SJSA1 (cell line): ENCODE results near the gene FAM78A. TPM values are rescaled to one million over a fixed set of nuclear protein-coding genes. Genes with fewer than 3 reads are reported as not detected.

Experiments used
- DNase-seq, 2 experiments: peaks; one replicate each; pipeline ENCODE4 v3.0.0-alpha.2; 2015 to 2020; ENCODE audit warnings: low spot score in 2 of 2, low read depth in 1 of 2
- H3K27ac ChIP-seq: fragments of 250-450 bp; sonication (Bioruptor Pico); 2 replicates; pipeline ENCODE4 v1.5.1; 2020; ENCODE audit warnings: mild to moderate bottlenecking, moderate library complexity
- H3K27me3 ChIP-seq: fragments of 250-450 bp; sonication (Bioruptor Pico); replicated peaks from 2 replicates; pipeline ENCODE4 v1.5.1; 2020; ENCODE audit warnings: mild to moderate bottlenecking, moderate library complexity
- H3K36me3 ChIP-seq: fragments of 250-450 bp; sonication (Bioruptor Pico); 2 replicates; pipeline ENCODE4 v1.5.1; 2020; ENCODE audit warnings: mild to moderate bottlenecking
- H3K4me1 ChIP-seq: fragments of 250-450 bp; sonication (Bioruptor Pico); replicated peaks from 2 replicates; pipeline ENCODE4 v1.6.1; 2021; ENCODE audit warnings: mild to moderate bottlenecking
- H3K4me3 ChIP-seq: fragments of 250-450 bp; sonication (Bioruptor Pico); 2 replicates; pipeline ENCODE4 v1.5.1; 2020; ENCODE audit warnings: mild to moderate bottlenecking
- H3K9me3 ChIP-seq: fragments of 250-450 bp; sonication (Bioruptor Pico); replicated peaks from 2 replicates; pipeline ENCODE4 v1.5.1; 2020; ENCODE audit warnings: mild to moderate bottlenecking
- total RNA-seq: library from RNA; depleted of rRNA; stranded (reverse); fragments of >200 nt; shearing (Covaris generic); gene quantifications from 2 replicates; pipeline ENCODE4 v1.2.3, GENCODE V29; 2014

FAM78A gene
- total RNA-seq, 1 experiment from 2014 or later = 0.03 TPM

- no peak overlapping the region for H3K27ac ChIP-seq
- DNase-seq = no peak
- no peaks in the 10 kb centered on the region for H3K36me3 ChIP-seq
- no peaks in the 10 kb centered on the region for H3K27me3 ChIP-seq
- no peak overlapping the region for H3K4me3 ChIP-seq
- H3K9me3 ChIP-seq = no peaks in the 10 kb centered on the region
- no peaks in the 10 kb centered on the region for H3K4me1 ChIP-seq
Observed at GRCh38 chr9:131308452-131308851, 32.1 kb upstream of the FAM78A start.

DNA sequence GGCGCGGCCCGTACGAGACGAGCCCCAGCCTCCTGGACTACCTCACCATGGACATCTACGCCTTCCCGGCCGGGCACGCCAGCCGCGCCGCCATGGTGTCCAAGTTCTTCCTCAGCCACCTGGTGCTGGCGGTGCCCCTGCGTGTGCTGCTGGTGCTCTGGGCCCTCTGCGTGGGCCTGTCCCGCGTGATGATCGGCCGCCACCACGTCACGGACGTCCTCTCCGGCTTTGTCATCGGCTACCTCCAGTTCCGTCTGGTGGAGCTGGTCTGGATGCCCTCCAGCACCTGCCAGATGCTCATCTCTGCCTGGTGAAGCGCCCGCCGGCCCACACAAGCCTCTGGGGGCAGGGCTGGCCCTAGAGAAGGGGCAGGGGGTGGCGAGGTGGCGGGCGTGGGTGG, 31.7 kb upstream of the FAM78A start:
- no peaks in the 10 kb centered on the region for H3K4me1 ChIP-seq
- no peaks in the 10 kb centered on the region for H3K36me3 ChIP-seq
- H3K27me3 ChIP-seq = no peaks in the 10 kb centered on the region
- no peak for DNase-seq
- no peaks in the 10 kb centered on the region for H3K9me3 ChIP-seq
- no peak overlapping the region for H3K4me3 ChIP-seq
- no peak overlapping the region for H3K27ac ChIP-seq

DNA sequence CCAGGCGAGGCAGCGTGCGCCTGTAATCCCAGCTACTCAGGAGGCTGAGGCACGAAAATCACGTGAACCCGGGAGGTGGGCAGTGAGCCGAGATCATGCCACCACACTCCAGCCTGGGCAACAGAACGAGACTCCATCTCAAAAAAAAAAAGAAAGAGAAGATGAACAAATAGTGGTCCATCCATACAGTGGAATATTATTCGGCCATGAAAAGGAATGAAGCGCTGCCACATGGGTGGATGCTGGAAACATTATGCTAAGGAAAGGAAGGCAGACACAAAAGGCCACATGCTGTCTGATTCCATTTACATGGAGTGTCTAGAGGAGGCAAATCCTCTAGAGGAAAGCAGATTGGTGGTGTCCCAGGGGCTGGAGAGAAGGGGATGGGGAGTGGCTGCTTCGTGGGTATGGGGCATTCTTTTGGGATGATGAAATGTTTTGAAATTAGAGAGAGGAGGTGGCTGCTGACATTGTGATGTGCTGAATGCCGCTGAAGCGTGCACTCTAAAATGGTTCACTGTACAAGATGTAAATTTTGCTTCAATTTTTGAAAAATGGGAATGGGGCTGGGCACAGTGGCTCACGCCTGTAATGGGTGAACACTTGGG, 30.2 kb upstream of the FAM78A start:
- H3K4me1 ChIP-seq = no peaks in the 10 kb centered on the region
- H3K27ac ChIP-seq = no peak overlapping the region
- H3K9me3 ChIP-seq = no peaks in the 10 kb centered on the region
- H3K36me3 ChIP-seq = no peaks in the 10 kb centered on the region
- H3K4me3 ChIP-seq = no peak overlapping the region
- no peaks in the 10 kb centered on the region for H3K27me3 ChIP-seq
- no peak for DNase-seq

DNA sequence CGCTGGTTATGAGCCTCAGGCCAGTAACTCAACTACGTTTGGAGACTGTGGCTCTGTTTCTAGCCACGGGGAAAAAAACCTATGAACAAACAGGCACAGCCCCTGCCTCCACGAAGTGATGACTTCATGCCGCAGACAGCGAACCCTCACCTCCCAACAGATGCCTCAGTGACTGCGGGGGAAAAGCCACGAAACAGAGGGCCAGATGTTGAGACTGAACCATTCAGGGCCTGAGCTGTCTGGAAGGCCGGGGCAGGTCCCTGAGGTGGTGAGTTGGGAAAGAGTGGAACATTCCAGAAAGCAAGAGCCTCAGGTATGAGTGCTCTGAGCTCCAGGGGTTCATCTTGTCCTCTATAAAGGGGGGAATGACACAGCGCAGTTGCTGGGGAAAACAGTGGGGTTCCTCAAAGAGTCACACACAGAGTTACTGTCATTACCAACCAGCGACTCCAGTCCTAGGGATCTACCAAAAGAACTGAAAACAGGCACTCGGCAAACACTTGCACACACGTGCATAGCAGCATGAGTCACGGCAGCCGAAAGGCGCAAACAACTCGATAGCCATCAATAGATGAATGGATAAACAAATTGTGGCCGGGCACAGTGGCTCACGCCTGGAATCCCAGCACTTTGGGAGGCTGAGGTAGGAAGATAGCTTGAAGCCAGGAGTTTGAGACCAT, 28.5 kb upstream of the FAM78A start:
- H3K27ac ChIP-seq = no peak overlapping the region
- no peak overlapping the region for H3K4me3 ChIP-seq
- H3K36me3 ChIP-seq = no peaks in the 10 kb centered on the region
- no peaks in the 10 kb centered on the region for H3K9me3 ChIP-seq
- DNase-seq = no peak
- no peaks in the 10 kb centered on the region for H3K4me1 ChIP-seq
- H3K27me3 ChIP-seq = no peaks in the 10 kb centered on the region

DNA sequence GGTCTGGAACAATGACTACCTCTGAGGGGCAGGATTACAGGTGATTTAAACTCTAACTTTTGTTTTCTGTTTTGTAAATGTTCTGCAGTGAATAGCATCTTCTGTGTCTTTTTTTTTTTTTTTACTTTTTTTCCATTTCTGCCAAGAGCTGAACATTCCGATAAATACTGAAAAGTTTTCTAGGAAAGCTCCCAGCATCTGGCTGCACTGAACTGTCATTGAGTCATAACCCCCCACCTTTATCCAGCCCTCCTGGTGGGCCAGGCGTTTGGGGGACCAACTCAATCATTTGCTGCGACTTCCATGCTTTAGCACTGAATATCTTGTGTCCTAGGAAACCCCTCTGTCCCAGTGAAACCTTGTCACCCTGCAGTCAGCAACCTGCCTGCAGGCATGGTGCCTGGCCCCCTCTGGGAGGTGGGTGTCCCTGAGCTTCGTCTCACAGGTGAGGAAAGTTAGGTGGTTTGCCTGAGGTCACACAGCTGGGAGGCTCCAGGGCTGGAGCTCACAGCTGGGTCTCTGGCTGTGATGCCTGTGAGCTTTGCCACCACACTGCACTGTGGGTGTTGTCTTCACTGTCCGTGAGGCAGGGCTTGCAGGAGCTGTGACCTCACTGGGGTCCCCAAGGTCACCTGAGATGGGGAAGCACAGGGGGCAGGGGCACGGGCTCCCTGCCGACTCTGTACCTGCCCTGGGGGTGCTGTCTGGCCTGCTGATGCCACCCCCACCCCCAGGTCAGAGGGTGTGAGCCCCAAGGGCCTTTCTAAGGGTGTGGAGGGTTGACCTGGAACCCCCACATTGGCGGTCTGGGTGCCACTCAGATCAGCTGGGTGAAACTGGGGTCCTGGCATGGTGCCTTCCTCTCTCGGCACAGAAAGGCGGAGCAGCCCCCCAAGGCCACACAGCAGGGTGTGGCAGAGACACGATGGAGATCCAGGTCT, 27.3 kb upstream of the FAM78A start:
- no peak overlapping the region for H3K27ac ChIP-seq
- H3K4me1 ChIP-seq = no peaks in the 10 kb centered on the region
- H3K4me3 ChIP-seq = no peak overlapping the region
- H3K27me3 ChIP-seq = no peaks in the 10 kb centered on the region
- no peak for DNase-seq
- no peaks in the 10 kb centered on the region for H3K36me3 ChIP-seq
- H3K9me3 ChIP-seq = no peaks in the 10 kb centered on the region

GRCh38 chr9:131302244-131303075, 26.1 kb upstream of the FAM78A start:
- H3K27ac ChIP-seq = no peak overlapping the region
- no peaks in the 10 kb centered on the region for H3K36me3 ChIP-seq
- no peaks in the 10 kb centered on the region for H3K9me3 ChIP-seq
- no peaks in the 10 kb centered on the region for H3K27me3 ChIP-seq
- no peak overlapping the region for H3K4me3 ChIP-seq
- DNase-seq = no peak
- H3K4me1 ChIP-seq = no peaks in the 10 kb centered on the region

DNA sequence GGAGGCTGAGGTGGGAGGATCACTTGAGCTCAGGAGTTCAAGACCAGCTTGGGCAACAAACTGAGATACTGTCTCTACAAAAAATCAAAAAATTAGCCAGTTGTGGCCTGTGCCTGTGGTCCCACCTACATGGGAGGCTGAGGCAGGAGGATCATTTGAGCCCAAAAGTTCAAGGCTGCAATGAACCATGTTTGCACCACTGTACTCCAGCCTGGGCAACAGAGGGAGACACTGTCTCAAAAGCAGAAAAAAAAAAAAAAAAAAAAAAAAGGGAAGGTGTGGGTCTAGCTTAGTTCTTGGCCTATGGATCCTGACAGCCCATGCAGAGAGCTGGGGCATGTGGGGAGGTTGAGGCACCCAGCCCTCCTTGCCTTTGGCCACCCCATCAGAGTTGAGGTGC, 24.1 kb upstream of the FAM78A start:
- no peak overlapping the region for H3K27ac ChIP-seq
- H3K4me1 ChIP-seq = no peaks in the 10 kb centered on the region
- no peaks in the 10 kb centered on the region for H3K36me3 ChIP-seq
- H3K9me3 ChIP-seq = no peaks in the 10 kb centered on the region
- no peak for DNase-seq
- no peaks in the 10 kb centered on the region for H3K27me3 ChIP-seq
- H3K4me3 ChIP-seq = no peak overlapping the region

- Histone ChIP-seq H3K27ac (no peak overlapping the region), H3K36me3 (no peaks in the 10 kb centered on the region), H3K4me3 (no peak overlapping the region), H3K9me3 (no peaks in the 10 kb centered on the region), H3K4me1 (no peaks in the 10 kb centered on the region), H3K27me3 (no peaks in the 10 kb centered on the region)
- no peak for DNase-seq
Observed at GRCh38 chr9:131299961-131300347, 23.6 kb upstream of the FAM78A start.

DNA sequence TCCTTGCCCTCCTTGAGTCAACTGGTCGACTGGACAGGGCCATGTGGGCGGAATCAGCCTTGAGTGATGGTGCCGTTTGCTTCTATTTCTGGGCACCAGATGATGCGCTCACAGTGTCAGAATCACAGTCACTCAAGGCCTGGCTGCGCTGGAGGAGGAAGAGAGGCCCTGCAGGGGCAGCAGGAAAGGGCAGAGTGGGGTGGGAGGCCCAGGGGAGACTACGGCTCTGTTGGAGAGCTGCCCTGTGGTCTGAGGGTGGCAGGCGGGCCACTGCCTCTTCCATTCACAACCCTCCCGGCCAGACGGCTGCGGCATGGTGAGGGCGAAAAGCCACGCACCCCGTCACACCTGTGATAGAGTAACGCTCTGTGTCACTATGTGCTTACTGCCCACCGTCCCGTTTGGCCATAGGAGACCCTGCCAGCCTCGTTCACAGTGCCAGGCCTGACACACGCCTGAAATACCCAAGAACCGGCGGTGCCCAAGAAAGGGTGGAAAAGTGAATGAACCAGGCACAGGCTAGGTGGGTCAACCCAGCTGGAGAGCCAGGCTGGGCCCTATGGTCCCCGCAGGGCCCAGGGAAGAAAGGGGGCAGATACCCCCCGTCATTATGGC, 23.1 kb upstream of the FAM78A start:
- Histone ChIP-seq H3K36me3 (no peaks in the 10 kb centered on the region), H3K4me3 (no peak overlapping the region), H3K4me1 (no peaks in the 10 kb centered on the region), H3K9me3 (no peaks in the 10 kb centered on the region), H3K27ac (no peak overlapping the region), H3K27me3 (no peaks in the 10 kb centered on the region)
- DNase-seq = no peak

DNA sequence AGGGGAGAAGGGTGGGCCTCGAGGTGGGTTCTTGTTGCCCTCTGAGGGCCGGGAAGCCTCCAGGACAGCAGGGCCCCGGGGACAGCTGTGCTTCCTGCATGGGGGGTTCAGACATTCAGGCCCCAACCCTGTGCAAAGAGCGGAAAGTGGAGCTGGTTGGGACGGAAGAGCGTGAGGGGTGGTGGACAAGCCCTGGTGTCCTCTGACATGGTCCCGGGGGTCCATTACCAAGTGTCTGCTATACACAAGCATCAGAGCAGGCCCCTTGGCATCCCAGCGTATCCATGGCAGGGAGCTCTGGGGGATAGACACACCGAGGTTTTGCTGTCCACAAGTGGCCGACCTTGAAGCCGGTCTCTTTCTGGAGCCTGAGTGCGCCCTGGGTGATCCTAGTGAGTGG, 22.5 kb upstream of the FAM78A start:
- H3K4me1 ChIP-seq = no peaks in the 10 kb centered on the region
- H3K9me3 ChIP-seq = no peaks in the 10 kb centered on the region
- H3K27me3 ChIP-seq = no peaks in the 10 kb centered on the region
- H3K4me3 ChIP-seq = no peak overlapping the region
- no peaks in the 10 kb centered on the region for H3K36me3 ChIP-seq
- no peak overlapping the region for H3K27ac ChIP-seq
- DNase-seq = no peak

DNA sequence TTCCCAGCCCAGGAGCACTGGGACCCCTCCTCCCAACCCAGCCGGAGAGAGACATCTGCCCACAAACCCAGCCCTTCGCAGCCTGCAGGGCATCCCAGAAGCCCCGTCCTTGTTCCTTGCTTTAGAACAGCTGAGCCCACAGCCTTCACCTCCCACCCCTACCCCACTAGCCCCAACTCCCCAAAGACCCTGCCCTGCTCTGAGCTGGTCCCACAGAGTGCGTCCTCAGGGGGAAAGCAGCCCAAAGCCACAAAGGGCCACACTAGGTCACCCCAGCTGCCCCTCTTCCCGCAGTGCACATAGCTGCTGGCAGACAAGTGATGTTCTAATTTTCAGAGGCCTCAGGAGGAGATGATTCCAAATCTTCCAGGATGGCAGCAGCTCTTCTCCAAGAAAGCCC, 22.0 kb upstream of the FAM78A start:
- Histone ChIP-seq H3K9me3 (no peaks in the 10 kb centered on the region), H3K36me3 (no peaks in the 10 kb centered on the region), H3K27me3 (no peaks in the 10 kb centered on the region), H3K4me3 (no peak overlapping the region), H3K27ac (no peak overlapping the region), H3K4me1 (no peaks in the 10 kb centered on the region)
- DNase-seq = no peak

DNA sequence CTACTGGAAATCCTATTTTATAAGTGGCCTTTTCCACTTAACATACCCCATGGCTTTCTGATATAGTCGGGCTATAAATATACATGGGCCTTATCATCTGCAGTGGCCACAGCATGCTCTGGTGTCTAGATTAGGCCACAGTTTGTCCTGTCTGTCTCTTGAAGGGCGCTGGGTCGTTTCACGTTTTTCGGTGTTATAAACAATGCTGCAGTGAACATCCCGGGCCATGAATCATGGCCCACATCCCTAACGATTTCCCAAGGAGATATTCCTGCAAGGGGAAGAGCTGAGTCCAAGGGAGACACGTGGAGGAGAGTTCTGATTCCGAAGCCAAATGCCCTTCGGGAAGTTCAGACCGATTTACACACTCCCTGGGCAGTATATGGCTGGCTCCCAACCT, 21.6 kb upstream of the FAM78A start:
- no peak overlapping the region for H3K4me3 ChIP-seq
- no peaks in the 10 kb centered on the region for H3K27me3 ChIP-seq
- DNase-seq = no peak
- H3K36me3 ChIP-seq = no peaks in the 10 kb centered on the region
- H3K9me3 ChIP-seq = no peaks in the 10 kb centered on the region
- no peak overlapping the region for H3K27ac ChIP-seq
- H3K4me1 ChIP-seq = no peaks in the 10 kb centered on the region

- Histone ChIP-seq H3K27me3 (no peaks in the 10 kb centered on the region), H3K4me1 (no peaks in the 10 kb centered on the region), H3K36me3 (no peaks in the 10 kb centered on the region), H3K9me3 (no peaks in the 10 kb centered on the region), H3K4me3 (no peak overlapping the region), H3K27ac (no peak overlapping the region)
- DNase-seq = no peak
Observed at GRCh38 chr9:131296906-131297500, 20.7 kb upstream of the FAM78A start.
